Measurements from ENCODE around the gene MYOM3. TPM values are rescaled to one million over a fixed set of nuclear protein-coding genes. Genes with fewer than 3 reads are reported as not detected.

Gene MYOM3
- not detected for total RNA-seq

DNA sequence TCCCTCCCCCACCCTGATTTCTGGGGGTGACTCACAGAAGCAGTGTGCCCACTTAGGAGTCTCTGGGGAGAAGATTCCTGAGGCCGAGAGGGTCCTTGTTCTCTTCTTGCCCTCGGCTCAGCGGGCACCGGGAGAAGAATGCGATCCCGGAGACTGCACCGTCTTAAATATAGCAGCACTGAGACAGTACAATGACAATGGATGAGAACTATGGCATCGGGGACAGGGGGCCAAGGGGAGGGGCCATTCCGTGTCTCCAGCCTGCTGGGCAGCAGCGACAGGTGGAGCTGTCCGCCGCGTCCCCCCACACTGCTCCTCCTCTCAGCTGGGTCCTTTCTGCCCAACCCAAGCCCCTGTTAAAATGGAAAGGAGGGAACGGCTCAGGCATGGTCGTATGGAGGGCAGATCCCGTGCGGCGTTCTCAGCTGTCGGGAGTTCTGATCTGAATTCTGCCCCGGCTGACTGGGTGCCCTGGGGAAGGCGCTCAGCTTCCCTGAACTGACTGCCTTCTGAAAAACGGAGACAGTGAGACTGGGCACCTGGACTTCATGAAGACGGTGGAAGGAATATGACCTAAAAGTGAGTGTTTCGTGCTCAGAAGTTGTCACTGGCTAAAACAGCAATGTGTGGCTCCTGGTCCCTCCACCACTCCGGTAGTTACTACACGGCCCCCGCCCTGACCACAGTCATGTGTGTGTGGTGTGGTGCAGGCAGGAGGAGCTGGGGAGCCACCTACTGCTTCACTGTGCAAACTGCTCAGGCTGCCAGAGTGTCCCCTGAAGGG lies at the start of gene MYOM3:
Gene MYOM3, minus strand, starts transcription at position 140 of the 784 bp plus-strand sequence. CDS start 3,499 bp downstream, outside the sequence.
- Mint-ChIP-seq H3K36me3 (ENCODE audit: low read depth) (no peaks in the 10 kb centered on the region), H3K27ac (no peak within 1 kb of the TSS), H3K4me1 (peaks cover 5% of the 10 kb centered on the region), H3K27me3 (peaks cover 17% of the 10 kb centered on the region), H3K4me3 (no peak within 1 kb of the TSS), H3K9me3 (no peaks in the 10 kb centered on the region)
- ChIA-PET POLR2A (no interaction called here), CTCF (interaction anchor here (0.8 to 2.2 kb wide), 6 partner anchors 10 to 51 kb away, joined by 3 to 6 read pairs (median 3); partner anchors contain the start of gene IL22RA1)
- DNase-seq, result peak; percentile 74

DNA sequence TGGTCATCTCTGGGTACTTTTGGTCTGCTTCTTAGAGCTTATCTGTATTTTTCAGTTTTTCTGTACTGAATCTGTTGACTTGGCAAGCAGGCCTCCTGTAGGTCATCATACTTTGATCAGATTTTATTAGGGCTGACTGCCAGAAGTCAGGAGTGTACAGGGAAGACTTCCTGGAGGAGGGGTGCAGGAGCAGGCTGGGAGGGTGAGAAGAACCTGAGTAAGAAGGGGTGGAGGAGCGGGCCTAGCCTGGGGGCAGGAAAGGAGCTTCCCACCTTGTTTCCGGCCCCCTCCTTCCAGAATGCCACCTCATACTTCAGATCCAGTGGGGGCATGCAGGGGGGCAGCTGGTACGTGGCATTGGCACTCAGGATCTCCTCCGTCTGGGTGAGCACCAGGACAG lies 49.3 kb upstream of the MYOM3 start:
- DNase-seq, result no peak
- ChIA-PET CTCF (interaction anchor here (1.6 to 4.4 kb wide), 2 partner anchors 11 to 29 kb away, joined by 4 to 16 read pairs; no protein-coding TSS in a partner anchor), POLR2A (no interaction called here)
- H3K27ac Mint-ChIP-seq, result no peak overlapping the region
- H3K27me3 Mint-ChIP-seq, result no peaks in the 10 kb centered on the region
- no peaks in the 10 kb centered on the region for H3K9me3 Mint-ChIP-seq
- peaks cover 3% of the 10 kb centered on the region for H3K4me1 Mint-ChIP-seq
- no peak overlapping the region for H3K4me3 Mint-ChIP-seq
- H3K36me3 Mint-ChIP-seq (ENCODE audit: low read depth), result peaks cover 3% of the 10 kb centered on the region

DNA sequence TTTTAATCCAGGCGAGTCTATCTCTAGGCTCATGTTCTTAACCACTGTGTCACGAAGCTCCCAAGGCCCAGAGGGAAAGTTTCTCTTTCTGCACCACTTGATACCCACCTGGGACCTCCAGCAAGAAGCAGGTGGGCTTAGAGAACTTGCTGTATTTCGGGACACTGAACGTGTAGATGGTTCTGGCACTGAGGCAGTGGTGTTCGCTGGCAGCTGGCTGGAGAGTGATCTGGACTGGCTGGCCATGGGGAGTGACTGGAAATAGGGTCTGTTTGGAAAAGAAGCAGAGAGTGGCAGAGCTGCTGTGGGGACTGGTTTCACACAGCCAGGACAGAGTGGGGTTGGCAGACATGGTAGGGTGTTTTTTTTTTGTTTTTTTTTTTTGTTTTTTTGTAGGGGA lies 47.4 kb upstream of the MYOM3 start:
- H3K27ac Mint-ChIP-seq, result no peak overlapping the region
- H3K36me3 Mint-ChIP-seq (ENCODE audit: low read depth), result no peaks in the 10 kb centered on the region
- DNase-seq, result no peak
- no peaks in the 10 kb centered on the region for H3K9me3 Mint-ChIP-seq
- peaks cover 3% of the 10 kb centered on the region for H3K4me1 Mint-ChIP-seq
- no peak overlapping the region for H3K4me3 Mint-ChIP-seq
- CTCF ChIA-PET, result interaction anchor here (1.5 to 4.4 kb wide), 2 partner anchors 9 to 232 kb away, joined by 6 to 16 read pairs; no protein-coding TSS in a partner anchor
- H3K27me3 Mint-ChIP-seq, result no peaks in the 10 kb centered on the region
- POLR2A ChIA-PET, result no interaction called here

DNA sequence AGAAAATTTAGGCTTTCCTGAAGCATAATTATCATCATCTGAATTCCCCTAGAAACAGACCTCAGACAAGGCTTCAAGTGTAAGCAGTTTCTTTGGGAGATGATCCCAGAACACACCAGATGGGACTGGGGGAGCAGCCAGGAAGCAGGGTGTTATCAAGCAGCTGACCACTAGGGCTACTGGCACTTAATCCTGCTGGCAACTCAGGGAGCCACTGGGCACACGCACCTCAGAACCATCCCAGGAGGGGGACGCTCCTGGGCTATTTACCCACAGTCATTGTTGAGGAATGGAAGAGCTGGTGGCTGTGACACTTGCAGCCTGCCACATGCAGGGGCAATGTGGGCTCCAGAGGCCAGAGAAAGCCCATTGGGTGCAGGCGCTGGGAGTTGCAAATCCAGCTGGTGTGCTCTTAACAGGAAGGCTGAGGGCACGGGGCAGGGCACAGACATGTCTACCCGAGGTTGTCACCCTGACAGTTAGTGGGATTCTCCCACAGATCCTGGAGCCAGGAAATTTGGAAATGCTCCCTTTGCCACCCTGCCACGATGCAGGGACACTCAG lies 46.1 kb upstream of the MYOM3 start:
- Mint-ChIP-seq H3K36me3 (ENCODE audit: low read depth) (no peaks in the 10 kb centered on the region), H3K4me1 (peaks cover 3% of the 10 kb centered on the region), H3K9me3 (no peaks in the 10 kb centered on the region), H3K27me3 (no peaks in the 10 kb centered on the region), H3K4me3 (no peak overlapping the region), H3K27ac (no peak overlapping the region)
- ChIA-PET CTCF (interaction anchor here (1.0 to 4.4 kb wide), 3 partner anchors 8 to 233 kb away, joined by 3 to 16 read pairs (median 6); no protein-coding TSS in a partner anchor), POLR2A (no interaction called here)
- no peak for DNase-seq

DNA sequence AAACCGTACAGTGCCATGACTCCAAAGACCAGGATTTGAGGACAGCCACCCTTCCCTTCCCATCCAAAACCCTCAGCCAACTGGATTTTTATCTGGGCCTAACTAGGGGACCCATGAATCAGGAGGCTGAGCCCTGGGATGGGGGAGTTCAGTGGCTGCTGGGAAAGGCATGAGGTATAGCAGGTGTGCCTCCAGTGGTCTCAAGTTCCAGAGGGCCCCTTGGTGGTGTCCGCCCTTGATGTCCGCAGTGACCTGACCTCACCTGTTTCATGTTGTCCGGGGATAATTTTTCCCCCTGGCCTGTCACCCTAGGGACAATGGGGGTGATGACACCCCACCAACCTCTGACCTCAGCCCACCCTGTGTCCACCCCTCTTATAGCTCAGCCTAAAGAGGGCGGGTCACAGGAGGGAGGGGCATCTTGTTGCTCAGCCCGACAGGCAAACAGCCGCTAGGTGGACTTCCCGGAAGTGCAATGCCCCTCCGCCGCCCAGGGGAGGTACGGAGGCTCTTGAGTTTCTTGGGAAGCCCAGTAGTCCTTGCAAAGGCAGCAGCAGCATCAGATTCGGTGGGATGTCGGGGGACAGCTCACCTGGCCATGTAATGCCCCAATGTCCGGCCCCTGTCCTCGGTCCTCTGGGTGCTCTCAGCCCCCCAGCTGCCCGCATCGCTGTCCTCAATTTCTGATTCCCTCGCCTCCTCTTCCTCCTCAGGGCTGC lies 44.8 kb upstream of the MYOM3 start:
- no peak overlapping the region for H3K27ac Mint-ChIP-seq
- H3K27me3 Mint-ChIP-seq, result peaks cover 5% of the 10 kb centered on the region
- H3K36me3 Mint-ChIP-seq (ENCODE audit: low read depth), result no peaks in the 10 kb centered on the region
- CTCF ChIA-PET, result interaction anchor here (1.0 kb wide), 1 partner anchor 16 kb away, joined by 3 read pairs; no protein-coding TSS in a partner anchor
- POLR2A ChIA-PET, result no interaction called here
- H3K4me3 Mint-ChIP-seq, result no peak overlapping the region
- no peak for DNase-seq
- H3K9me3 Mint-ChIP-seq, result no peaks in the 10 kb centered on the region
- peaks cover 1% of the 10 kb centered on the region for H3K4me1 Mint-ChIP-seq

DNA sequence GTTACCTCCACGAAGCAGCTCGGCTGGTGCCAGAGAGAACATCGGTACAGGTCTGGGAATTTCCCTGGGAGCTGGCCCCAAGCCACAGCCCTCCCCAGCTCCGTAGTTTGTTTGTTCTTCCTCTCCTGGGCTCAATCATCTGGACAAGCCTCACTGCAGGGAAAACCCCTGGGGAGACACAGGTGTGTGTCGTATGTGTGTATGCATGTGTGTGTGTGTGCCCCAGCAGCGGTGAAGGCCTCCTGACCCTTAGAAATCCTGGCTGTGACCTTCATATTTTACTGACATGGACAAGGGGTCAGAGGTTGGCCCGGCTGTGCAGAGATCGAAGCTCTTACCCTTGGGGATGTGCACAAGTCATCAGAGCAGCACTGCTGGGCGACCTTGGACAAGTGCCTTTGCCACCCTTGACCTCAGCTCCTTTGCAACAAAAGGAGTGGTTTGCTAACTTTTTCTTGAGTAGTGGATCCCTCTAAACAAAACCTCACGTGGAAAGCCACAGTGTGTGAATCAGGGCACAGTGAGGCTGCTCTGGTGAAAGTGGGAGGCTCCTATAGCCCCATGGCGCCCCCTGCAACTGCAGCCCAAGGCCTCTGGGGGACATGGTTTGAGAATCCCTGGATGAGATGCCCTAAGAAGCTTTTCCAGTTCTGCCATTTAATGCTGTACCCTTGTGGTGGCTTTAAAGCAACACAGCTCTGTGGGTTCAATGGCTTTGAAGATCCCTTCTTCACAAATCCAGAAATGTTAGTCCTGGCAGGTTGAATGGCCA lies 43.3 kb upstream of the MYOM3 start:
- H3K27me3 Mint-ChIP-seq, result peaks cover 20% of the 10 kb centered on the region
- ChIA-PET CTCF (interaction anchor here (0.7 to 2.3 kb wide), 9 partner anchors 10 to 432 kb away, joined by 3 to 10 read pairs (median 3); partner anchors contain the start of gene IFNLR1), POLR2A (no interaction called here)
- no peak for DNase-seq
- H3K4me3 Mint-ChIP-seq, result no peak overlapping the region
- H3K36me3 Mint-ChIP-seq (ENCODE audit: low read depth), result no peaks in the 10 kb centered on the region
- H3K9me3 Mint-ChIP-seq, result no peaks in the 10 kb centered on the region
- peaks cover 14% of the 10 kb centered on the region for H3K4me1 Mint-ChIP-seq
- H3K27ac Mint-ChIP-seq, result no peak overlapping the region

DNA sequence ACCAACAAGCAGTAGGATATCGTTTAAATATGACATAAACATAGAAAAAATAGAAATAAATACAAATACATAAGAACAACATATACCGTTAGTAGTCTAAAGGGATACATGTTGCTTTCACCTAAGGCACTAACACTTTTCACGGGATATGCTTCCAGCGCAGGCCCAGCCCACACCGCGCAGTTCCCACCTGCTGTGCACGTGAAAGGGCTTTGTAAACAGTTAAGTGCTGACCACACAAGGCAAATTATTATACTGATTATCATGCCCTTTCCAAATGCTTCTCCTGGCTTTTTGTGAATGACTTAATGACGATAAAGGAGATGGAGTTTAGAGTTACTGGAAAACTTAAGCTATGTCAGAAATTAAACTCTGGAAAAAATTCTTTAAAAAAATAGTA lies 42.3 kb upstream of the MYOM3 start:
- POLR2A ChIA-PET, result interaction anchor here (0.7 kb wide), 1 partner anchor 10 kb away, joined by 3 read pairs; no protein-coding TSS in a partner anchor
- H3K27ac Mint-ChIP-seq, result no peak overlapping the region

DNA sequence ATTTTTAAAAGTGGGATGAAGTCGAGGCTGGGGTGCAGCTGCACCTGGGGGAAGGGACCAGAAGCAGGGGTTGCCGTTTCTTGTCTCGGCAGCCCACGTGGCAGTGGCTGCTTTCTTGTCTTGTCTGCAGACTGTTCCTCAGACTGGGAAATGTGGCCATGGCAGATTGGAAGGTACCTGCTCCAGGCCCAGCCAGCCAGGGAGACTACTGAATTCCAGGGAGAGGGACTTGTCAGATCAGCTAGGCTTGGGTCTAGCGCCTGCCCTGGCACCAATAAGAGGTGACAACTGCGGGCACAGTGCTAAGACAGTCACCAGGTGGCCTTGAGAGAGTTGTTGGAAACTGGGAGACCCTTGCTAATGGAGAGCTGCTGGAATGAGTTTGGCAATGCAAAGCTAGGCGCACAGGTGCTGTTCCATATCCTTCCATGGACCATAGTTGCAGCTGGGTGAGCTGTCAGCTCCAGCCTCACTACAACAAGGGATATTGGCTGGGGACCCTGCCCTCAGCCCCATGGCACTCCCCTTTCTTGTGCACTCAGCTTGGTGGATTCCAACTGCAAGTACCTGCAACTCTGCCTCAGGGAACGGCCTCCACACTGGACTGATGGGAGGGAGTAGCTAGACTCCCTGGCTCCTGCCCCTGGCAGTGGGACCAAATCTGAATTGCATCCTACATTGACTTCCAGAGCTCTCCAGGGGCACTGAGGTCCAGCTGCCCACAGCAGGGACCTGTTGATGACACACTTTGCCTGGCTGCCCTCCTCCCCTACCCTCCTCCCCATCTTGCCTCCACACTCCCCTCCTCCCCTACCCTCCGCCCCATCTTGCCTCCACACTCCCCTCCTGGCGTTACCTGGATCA lies 40.9 kb upstream of the MYOM3 start:
- ChIA-PET CTCF (interaction anchor here (1.0 to 5.0 kb wide), 3 partner anchors 46 to 239 kb away, joined by 3 to 52 read pairs (median 3); no protein-coding TSS in a partner anchor), POLR2A (interaction anchor here (0.6 kb wide), 1 partner anchor 11 kb away, joined by 3 read pairs; no protein-coding TSS in a partner anchor)
- DNase-seq, result no peak
- peaks cover 20% of the 10 kb centered on the region for H3K4me1 Mint-ChIP-seq
- H3K36me3 Mint-ChIP-seq (ENCODE audit: low read depth), result no peaks in the 10 kb centered on the region
- no peak overlapping the region for H3K4me3 Mint-ChIP-seq
- peaks cover 24% of the 10 kb centered on the region for H3K27me3 Mint-ChIP-seq
- no peaks in the 10 kb centered on the region for H3K9me3 Mint-ChIP-seq
- no peak overlapping the region for H3K27ac Mint-ChIP-seq

More for the DNA sequence above, 42.3 kb upstream of the MYOM3 start:
- no peak for DNase-seq
- Mint-ChIP-seq H3K4me1 (peaks cover 20% of the 10 kb centered on the region), H3K4me3 (no peak overlapping the region), H3K27me3 (peaks cover 24% of the 10 kb centered on the region), H3K9me3 (no peaks in the 10 kb centered on the region), H3K36me3 (ENCODE audit: low read depth) (no peaks in the 10 kb centered on the region)
- CTCF ChIA-PET, result interaction anchor here (1.2 to 2.3 kb wide), 3 partner anchors 45 to 433 kb away, joined by 4 to 10 read pairs (median 5); no protein-coding TSS in a partner anchor

DNA sequence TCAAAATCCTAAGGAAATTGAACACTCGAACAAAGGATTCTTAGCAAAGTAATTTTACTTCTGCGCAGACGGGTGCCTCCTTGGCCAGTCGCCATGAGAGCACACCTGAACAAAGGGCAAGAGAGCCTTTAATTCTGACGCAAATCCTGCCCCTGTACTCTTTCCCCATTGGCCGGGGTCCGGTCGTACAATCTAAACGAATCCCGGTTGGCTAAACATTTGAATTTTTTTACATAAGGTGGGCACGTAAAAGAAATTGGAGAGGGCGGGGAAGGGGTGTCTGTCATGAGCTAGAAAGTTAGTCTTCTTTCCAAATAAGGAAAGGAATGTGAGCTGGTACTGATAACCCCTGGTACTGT lies 39.2 kb upstream of the MYOM3 start:
- no peak overlapping the region for H3K27ac Mint-ChIP-seq
- DNase-seq, result no peak
- CTCF ChIA-PET, result interaction anchor here (0.6 to 5.0 kb wide), 8 partner anchors 16 to 241 kb away, joined by 3 to 52 read pairs (median 4); no protein-coding TSS in a partner anchor
- H3K4me1 Mint-ChIP-seq, result peaks cover 20% of the 10 kb centered on the region
- H3K4me3 Mint-ChIP-seq, result no peak overlapping the region
- H3K36me3 Mint-ChIP-seq (ENCODE audit: low read depth), result no peaks in the 10 kb centered on the region
- H3K27me3 Mint-ChIP-seq, result peaks cover 24% of the 10 kb centered on the region
- no peaks in the 10 kb centered on the region for H3K9me3 Mint-ChIP-seq
- POLR2A ChIA-PET, result no interaction called here

DNA sequence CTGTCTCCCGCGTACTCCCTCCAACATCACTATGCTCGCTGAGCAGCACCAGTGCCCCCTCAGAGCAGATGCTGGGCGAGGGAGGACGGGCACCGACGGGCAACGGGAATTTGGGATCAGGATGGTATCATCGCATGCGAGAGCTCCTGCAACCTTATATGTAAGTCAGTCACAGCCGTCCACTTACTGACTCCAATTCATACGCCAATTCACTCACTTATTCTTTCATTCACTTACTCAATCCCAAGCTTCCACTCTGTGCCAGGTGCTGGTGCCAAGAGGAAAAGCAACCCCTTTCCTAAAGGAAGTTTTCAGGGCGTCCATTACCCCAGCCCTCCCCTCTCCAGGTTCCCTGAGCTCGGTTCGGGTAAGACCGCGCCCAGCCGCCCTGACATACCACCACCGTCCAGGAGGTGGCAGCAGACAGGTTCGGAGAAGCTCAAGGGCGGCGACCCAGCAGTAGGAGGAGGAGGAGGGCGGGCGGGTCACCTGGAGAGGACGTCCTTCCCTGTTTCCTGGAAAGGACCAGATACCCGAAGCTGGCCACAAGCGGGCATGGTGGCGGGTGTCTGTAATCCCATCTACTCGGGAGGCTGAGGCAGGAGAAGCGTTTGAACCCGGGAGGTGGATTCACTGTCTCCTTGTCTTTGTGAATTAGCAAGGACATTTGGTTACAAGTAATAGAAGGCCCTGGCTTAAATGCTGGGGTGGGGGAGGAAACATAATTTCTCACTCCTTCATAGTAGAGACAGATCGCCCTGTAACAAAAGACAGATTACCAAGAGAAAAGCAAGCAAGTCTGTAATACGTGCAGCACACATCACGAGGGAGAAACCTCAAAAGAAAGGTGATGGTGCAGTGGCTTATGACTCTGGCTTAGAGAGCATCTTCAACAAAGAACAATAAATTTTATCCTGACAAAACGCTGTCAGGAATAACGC lies 38.6 kb upstream of the MYOM3 start:
- H3K27ac Mint-ChIP-seq, result peak overlapping the region; percentile 6
- POLR2A ChIA-PET, result interaction anchor here (1.0 kb wide), 1 partner anchor 241 kb away, joined by 3 read pairs; no protein-coding TSS in a partner anchor

More for the DNA sequence above, 38.6 kb upstream of the MYOM3 start:
- CTCF ChIA-PET, result interaction anchor here (0.7 to 5.0 kb wide), 25 partner anchors 8 to 436 kb away, joined by 3 to 52 read pairs (median 4); partner anchors contain the start of gene NIPAL3
- Mint-ChIP-seq H3K4me1 (peaks cover 20% of the 10 kb centered on the region), H3K4me3 (peak overlapping the region; percentile 33), H3K27me3 (peaks cover 24% of the 10 kb centered on the region), H3K36me3 (ENCODE audit: low read depth) (no peaks in the 10 kb centered on the region), H3K9me3 (no peaks in the 10 kb centered on the region)
- peak; percentile 91 for DNase-seq
